NCI-H345 treated with DMSO at 0.1 percent for 48 hours (cell line): Measurements from ENCODE around the gene USP21.
"Not testable (repeated sequence)": the region's sequence is repeated elsewhere in the genome, so short reads cannot be mapped to it uniquely, and the experiment has no call there.

Experiments
- DNase-seq: peaks from one replicate; lab custom pipeline; 2025; ENCODE audit not compliant: unreplicated experiment; lab: John Stamatoyannopoulos, UW

Gene USP21

DNA sequence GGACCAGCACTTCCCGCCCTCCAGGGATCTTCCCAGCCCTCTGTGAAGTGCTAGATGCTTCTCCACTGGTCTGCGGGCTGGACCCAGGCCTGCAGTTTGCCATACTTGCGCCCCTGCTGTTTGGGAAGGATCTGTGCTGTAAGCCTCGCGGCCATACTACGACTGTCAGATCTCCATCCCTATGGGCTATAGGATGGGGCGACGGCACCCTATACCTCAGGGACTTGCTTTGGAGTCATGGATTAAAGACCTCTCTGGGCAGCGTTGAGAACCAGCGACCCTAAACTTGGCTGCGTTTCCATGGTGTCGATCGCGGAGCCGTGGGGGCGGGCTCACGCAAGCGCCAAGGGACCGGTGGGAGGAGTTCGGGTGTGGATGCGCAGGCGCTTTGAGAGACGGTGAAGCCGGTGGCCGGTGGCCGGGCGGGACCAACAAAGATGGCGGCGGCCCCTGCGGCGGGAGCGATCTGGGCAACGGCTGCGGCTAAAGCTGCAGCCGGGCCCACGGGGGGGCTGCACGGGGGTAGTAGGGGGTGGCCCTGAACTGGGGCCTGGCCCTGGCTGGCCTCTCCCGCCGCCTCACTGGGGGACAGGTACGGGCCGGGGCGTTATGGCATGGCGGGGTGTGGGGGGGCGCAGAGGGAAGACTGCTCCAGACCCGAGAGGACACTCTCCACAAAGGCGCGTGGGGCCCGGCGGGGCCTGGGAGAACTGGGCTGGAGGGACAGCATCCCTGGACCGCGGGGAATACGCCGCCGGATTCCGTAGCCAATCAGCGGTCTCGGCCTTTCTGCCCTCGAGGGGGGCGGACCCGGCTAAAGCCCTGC, at the start of gene USP21:
Gene USP21 (plus strand): TSS at position 414 of the 826 bp plus-strand sequence. CDS start 1,141 bp downstream, outside the sequence.
- DNase-seq = peak; percentile 78

DNA sequence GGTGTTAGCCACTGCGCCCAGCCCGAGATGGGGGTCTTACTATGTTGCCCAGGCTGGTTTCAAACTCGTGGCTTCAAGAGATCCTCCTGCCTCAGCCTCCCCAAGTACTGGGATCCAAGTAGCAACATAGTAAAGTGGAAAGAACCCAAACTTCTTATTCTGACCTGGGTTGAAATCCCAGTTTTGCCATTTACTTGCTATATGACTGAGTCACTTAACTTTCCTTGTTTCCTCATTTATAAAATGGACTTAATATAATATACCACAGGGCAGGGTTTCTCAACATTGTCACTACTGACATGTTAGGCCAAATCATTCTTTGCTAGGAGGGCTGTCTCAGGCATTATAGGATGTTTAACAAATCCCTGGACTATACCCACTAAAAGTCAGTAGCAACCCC, 48.2 kb upstream of the USP21 start:
- no peak for DNase-seq

DNA sequence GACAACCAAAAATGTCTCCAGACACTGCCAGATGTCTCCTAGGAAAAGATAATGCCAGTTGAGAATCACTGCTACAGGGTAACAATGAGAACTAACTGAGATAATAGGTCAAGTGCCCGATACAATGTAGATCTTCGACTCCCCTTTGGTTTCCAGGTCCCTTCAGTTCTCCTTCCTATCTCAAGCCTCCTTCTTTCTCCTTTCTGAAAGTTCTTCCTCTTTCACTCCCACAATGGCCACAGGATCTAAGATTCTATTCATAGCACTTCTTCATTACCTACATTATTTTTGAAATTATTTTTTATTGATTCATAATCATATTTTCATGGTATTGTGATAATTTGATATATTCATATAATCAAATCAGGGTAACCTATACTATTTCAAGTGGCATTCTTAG, 47.8 kb upstream of the USP21 start:
- DNase-seq = no peak

DNA sequence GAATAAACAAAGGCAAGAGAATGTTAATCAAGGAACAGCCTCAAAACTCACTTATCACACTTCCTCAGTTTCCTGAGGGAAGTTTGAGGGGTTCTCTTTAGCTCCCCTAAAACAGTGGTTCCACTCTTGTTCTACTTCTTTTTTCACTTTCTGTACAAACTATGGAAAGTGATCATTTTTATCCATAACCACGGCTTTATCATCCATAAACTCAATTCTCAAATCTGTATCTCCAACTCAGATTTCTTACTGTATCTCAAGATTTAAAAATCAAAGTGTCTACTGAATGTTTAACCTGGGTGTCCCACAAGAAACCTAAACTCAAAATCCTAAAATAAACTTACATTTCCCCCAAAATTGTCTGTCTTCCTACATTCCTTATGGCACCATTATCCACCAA, 45.4 kb upstream of the USP21 start:
- no peak for DNase-seq

DNA sequence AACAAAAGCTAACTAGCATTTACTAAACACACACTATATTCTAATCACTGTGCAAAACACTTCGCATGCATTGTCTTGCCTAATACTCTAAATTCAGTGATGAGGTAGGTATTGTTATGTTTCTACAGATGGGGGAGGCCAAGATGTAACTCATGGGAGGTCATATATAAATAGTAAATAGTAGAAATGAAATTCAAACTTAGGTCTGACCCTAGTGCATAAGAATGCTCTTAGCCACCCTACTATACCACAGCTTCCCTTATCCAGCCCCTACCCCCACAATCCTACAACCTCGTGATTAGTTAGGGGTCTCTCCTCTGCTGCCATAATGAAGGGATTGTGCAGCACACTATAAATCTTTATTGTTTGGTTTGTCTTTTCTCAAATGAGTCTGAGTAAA, 44.7 kb upstream of the USP21 start:
- no peak for DNase-seq

DNA sequence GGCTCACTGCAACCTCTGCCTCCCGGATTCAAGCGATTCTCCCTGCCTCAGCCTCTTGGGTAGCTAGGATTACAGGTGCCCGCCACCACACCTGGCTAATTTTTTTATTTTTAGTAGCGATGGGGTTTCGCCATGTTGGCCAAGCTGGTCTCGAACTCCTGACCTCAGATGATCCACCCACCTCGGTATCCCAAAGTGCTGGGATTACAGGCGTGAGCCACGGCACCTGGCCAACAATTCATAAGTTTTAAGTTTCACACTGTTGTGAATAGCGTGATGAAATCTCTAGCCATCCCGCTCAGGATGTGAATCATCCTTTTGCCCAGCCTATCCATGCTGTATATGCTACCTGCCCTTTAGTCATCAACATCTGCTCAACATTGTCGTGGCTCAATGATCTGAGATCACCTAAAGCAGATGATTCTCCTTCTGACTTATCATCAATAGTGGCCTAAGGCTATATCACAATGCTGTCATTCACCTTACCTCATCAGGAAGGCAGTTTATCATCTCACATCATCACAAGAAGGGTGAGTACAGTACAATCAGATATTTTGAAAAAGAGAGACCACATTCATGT, 44.1 kb upstream of the USP21 start:
- DNase-seq = no peak

GRCh38 chr1:161115961-161116360, 43.3 kb upstream of the USP21 start:
- DNase-seq = not testable (repeated sequence)

GRCh38 chr1:161117759-161118581, 41.3 kb upstream of the USP21 start, which contains the start of the genes NIT1 and PFDN2:
TSS of gene NIT1 (plus strand) at chr1:161118105. CDS start at chr1:161118177, 72 bp downstream.
TSS of gene PFDN2 (minus strand) at chr1:161118037. CDS start at chr1:161118026, 11 bp downstream.
- peak; percentile 87 for DNase-seq

DNA sequence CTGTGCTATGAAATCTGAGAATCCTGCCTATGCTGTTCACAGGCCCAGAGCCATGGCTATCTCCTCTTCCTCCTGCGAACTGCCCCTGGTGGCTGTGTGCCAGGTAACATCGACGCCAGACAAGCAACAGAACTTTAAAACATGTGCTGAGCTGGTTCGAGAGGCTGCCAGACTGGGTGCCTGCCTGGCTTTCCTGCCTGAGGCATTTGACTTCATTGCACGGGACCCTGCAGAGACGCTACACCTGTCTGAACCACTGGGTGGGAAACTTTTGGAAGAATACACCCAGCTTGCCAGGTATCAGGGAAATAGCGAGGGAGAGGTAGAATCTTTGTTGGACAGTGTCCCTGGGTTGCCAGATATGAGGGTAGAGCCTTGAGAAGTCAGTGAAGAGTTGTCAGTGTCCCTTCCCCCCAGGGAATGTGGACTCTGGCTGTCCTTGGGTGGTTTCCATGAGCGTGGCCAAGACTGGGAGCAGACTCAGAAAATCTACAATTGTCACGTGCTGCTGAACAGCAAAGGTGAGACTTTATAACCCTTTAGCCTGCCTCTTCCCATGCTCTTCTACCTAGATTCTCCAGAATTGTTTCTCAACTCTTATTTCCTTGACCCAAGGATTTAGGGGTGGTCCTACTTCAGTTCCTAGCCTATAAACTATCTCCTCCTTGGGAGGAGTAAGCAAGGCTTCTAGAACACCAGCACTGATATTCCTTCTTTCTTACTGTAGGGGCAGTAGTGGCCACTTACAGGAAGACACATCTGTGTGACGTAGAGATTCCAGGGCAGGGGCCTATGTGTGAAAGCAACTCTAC, 40.0 kb upstream of the USP21 start:
- DNase-seq = no peak

GRCh38 chr1:161121042-161121650, 38.2 kb upstream of the USP21 start:
- no peak for DNase-seq

DNA sequence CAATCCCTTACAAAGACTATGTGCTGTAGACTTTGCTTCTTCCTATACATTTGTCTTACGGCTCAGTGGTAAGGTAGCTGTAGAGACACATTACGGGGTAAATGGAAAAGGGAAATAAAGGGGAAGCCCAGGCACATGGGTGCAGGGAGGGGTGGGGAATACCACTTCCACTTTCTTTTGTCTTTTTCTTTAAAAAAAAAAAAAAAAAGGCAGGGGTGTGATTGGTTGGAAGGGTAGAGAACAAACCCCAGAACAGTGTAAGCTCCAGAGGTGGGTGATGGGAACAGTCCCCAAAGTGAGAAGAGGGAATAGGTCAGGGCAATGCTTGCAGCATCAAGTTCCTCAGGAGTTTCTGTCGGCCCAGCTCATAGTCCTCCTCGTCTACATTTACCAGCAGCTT, 37.5 kb upstream of the USP21 start:
- no peak for DNase-seq

DNA sequence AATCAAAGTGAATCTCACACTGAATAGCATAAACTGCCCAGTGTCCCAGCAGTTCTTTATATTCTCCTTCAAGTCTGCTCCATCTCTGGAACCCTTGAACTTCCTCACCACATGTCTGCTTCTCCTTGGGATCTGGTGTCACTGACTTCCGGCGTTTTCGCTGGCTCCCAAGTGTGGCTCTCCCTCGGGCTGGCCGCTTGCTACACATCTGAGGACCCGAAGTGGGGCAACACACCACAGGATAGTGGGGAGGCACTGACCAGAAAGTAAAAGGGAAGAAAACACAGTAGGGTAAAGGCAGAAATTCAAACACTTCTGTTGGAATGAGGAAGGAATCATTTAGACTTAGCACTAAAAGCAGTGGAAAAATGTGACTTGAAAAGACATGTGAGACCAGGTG, 36.3 kb upstream of the USP21 start:
- no peak for DNase-seq

GRCh38 chr1:161127649-161128048, 31.7 kb upstream of the USP21 start:
- DNase-seq = no peak

DNA sequence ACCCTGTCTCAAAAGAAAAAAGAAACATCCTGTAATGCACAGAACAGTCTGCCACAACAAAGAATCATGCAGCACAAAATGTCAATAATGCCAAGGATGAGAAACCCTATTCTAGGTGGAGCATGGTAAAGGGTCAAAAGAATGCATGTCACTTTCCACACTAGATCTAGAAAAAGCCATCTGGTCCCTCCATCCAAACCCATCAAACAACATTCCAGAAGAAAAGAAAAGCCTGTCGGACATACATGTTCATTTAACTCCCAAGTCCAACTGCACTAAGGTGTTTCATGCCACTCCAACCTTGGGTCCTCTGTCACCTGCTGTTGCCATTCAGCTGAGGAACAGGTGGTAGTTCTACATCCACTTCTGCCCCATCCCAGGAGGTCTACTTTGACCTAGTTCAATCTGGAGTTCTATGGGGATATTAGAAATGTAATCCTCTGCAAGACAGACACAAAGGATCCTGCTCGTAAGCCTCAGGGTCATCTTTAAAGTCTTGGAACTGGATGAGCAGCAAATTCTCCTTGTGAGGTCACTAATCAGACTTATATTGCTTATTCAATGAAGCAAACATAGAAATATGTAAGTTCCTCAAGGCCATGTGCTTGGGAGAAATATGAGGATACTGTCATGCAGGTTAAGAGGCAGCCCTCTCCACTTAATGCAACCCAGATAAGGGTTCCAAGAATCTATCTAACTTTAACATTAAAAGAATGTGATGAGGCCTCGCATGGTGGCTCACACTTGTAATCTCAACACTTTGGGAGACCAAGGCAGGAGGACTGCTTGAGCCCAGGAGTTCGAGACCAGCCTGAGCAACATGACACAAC, 30.5 kb upstream of the USP21 start:
- no peak for DNase-seq

- no peak for DNase-seq
Measured at GRCh38 chr1:161130266-161130665, 29.0 kb upstream of the USP21 start.

GRCh38 chr1:161131523-161132409, 27.5 kb upstream of the USP21 start:
- DNase-seq = no peak

- peak; percentile 93 for DNase-seq
Measured at GRCh38 chr1:161132410-161133219, 26.7 kb upstream of the USP21 start, which contains the start of gene DEDD. TSS of gene DEDD (minus strand) at chr1:161132667. CDS start at chr1:161124462, 8,205 bp downstream.
